Sigmoid colon (tissue), 4 donors: ENCODE data around the gene TNPO3.

Experiments
- POLR2AphosphoS5 ChIP-seq, 4 donors: sonication (generic); formaldehyde crosslinking; IDR thresholded peaks; one replicate each; pipeline ENCODE4 v1.6.1; 2017; ENCODE audit warnings: antibody characterized with exemption in 4 of 4
- TF ChIP-seq, protein P1 (sequence below), 4 experiments: fragments of 450-650 bp in 3 of 4; fragments of 200-600 bp in 1 of 4; IDR thresholded peaks; one replicate each; pipeline ENCODE4 v1.5.1; 2016 to 2019; ENCODE audit warnings: antibody characterized with exemption in 4 of 4, mild to moderate bottlenecking in 3 of 4, moderate library complexity in 2 of 4

DNA sequence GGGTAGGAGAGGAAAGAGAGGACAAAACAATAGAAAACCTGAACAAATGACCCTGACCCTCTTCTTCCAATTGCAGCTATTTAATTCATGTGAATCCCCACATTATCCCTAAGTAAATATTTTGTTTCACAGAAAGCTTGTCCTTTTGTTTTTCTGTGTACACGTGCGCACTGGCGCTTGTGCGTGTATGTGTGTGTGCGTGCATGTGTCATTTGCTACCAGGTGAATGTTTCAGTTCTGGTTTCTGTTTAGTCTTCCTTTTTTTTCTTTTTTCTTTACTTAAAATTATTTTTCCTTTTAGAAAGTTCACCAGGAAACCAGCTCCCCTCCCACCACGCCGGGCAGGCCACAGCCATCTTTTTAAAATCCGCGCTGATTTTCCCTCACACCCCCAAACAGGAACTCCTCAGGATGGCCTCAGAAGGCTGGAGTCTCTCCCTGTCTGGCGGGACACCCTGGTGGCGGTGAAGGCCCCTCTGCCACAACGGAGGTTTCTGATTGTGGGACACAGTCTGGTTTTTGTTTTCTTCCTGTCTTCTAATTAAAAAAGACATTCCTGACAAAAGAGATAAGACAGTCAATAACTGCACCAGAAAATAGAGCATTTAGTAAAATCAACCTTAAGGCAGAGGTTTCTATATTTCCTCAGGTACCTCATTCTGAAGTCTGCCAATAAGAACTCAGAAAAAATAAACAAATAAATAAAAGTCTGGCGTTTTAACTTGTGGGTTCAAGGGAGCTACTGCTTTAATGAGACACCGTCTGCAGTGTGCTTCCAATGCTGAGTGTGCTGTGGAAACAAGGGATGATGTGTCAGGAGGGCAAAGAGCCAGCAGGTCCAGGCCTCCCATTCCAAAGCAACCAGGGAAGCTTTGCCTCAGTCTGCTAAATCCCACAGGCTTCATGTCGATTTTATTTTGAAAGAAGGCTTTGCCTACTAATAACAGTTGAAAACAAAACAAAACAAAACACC, 99.8 kb downstream of the TNPO3 start:
- no peak for TF ChIP-seq POLR2AphosphoS5 (IDR thresholded peaks at IDR 0.05)
- TF ChIP-seq, protein P1, sequence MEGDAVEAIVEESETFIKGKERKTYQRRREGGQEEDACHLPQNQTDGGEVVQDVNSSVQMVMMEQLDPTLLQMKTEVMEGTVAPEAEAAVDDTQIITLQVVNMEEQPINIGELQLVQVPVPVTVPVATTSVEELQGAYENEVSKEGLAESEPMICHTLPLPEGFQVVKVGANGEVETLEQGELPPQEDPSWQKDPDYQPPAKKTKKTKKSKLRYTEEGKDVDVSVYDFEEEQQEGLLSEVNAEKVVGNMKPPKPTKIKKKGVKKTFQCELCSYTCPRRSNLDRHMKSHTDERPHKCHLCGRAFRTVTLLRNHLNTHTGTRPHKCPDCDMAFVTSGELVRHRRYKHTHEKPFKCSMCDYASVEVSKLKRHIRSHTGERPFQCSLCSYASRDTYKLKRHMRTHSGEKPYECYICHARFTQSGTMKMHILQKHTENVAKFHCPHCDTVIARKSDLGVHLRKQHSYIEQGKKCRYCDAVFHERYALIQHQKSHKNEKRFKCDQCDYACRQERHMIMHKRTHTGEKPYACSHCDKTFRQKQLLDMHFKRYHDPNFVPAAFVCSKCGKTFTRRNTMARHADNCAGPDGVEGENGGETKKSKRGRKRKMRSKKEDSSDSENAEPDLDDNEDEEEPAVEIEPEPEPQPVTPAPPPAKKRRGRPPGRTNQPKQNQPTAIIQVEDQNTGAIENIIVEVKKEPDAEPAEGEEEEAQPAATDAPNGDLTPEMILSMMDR (IDR thresholded peaks at IDR 0.05): no peak
